Body of pancreas (tissue), 4 donors: ENCODE results near the gene GDPD3. TPM values are rescaled to one million over a fixed set of nuclear protein-coding genes. Genes with fewer than 3 reads are reported as not detected.

ENCODE experiments used
- ATAC-seq: fragments of 150-250 bp; one replicate; pipeline ENCODE4 v1.9.1; 2016
- DNase-seq, 4 donors: peaks; one replicate each; pipeline ENCODE4 v3.0.0-alpha.2; 2019
- H3K27ac ChIP-seq, 4 donors: fragments of 200-600 bp; sonication (generic); 1 replicate in 3 of 4; 2 replicates in 1 of 4; pipeline versions ENCODE4 v1.5.1 to v1.6.1; 2016 to 2019; ENCODE audit warnings: mild to moderate bottlenecking in 1 of 4, mixed read lengths in 1 of 4, moderate library complexity in 1 of 4
- H3K27me3 ChIP-seq, 2 donors: fragments of 200-600 bp; sonication (generic); one replicate each; pipeline ENCODE4 v1.6.0; 2016; ENCODE audit warnings: mild to moderate bottlenecking in 1 of 2
- H3K36me3 ChIP-seq, 2 donors: fragments of 200-600 bp; sonication (generic); replicated peaks in 1 of 2; 2 replicates each; pipeline ENCODE4 v1.5.1; 2016; ENCODE audit warnings: low read depth in 2 of 2; ENCODE audit not compliant: insufficient read depth in 1 of 2
- H3K4me1 ChIP-seq: fragments of 200-600 bp; sonication (generic); one replicate; pipeline ENCODE4 v1.6.0; 2016
- H3K4me3 ChIP-seq, 2 donors: fragments of 200-600 bp; sonication (generic); 1 replicate in 1 of 2; 2 replicates in 1 of 2; pipeline ENCODE4 v1.5.1; 2016 to 2019
- H3K9me3 ChIP-seq, 3 donors: fragments of 200-600 bp; sonication (generic); 1 replicate in 2 of 3; 2 replicates in 1 of 3; pipeline ENCODE4 v1.5.1; 2016
- CTCF ChIP-seq, 7 experiments: fragments of 450-650 bp in 4 of 7; fragments of 200-600 bp in 3 of 7; sonication (generic) in 3 of 7; IDR thresholded peaks; one replicate each; pipeline ENCODE4 v1.5.1; 2016 to 2019; ENCODE audit warnings: antibody characterized with exemption in 7 of 7
- POLR2A ChIP-seq, 3 donors: fragments of 450-650 bp; IDR thresholded peaks; one replicate each; pipeline ENCODE4 v1.6.1; 2016; ENCODE audit warnings: antibody characterized with exemption in 3 of 3, mild to moderate bottlenecking in 2 of 3
- WGBS, 2 donors: methylation state at CpG; one replicate each; pipeline ENCODE4 v1.1.5; 2017; 5-methylcytosine and 5-hydroxymethylcytosine counted together
- intact Hi-C: fragments of 100-400 bp; cut with DNase I; formaldehyde crosslinking; loops from one replicate; pipeline ENCODE4 v1.15.1; 2023
- total RNA-seq, 2 donors: library from RNA; depleted of rRNA; stranded (reverse); fragments of >200 nt; gene quantifications; one replicate each; pipeline ENCODE4 v1.1.0, GENCODE V29; 2016

GDPD3 gene
- total RNA-seq, 2 donors from 2014 or later, result 1.8 TPM; not detected in 1

- H3K27ac ChIP-seq, result no peak overlapping the region
- H3K36me3 ChIP-seq, result no peaks in the 10 kb centered on the region
- ATAC-seq, result no peak
- DNase-seq, result no peak
- 46 to 55% methylated on average over 2 of the region's 2 CpGs for WGBS, 2 donors
- no peaks in the 10 kb centered on the region for H3K4me1 ChIP-seq
- H3K27me3 ChIP-seq, result no peaks in the 10 kb centered on the region
- intact Hi-C loops, result no loop called here
- TF ChIP-seq POLR2A (IDR thresholded peaks at IDR 0.05) (no peak), CTCF (IDR thresholded peaks at IDR 0.05) (no peak)
- no peak overlapping the region for H3K4me3 ChIP-seq
- H3K9me3 ChIP-seq, result no peaks in the 10 kb centered on the region
Observed at GRCh38 chr16:30143347-30143702, 30.0 kb upstream of the GDPD3 start.

GRCh38 chr16:30142672-30143346 is 29.5 kb upstream of the GDPD3 start:
- ATAC-seq, result no peak
- H3K36me3 ChIP-seq, result no peaks in the 10 kb centered on the region
- H3K27me3 ChIP-seq, result no peaks in the 10 kb centered on the region
- no peak for TF ChIP-seq POLR2A (IDR thresholded peaks at IDR 0.05)
- no peak for TF ChIP-seq CTCF (IDR thresholded peaks at IDR 0.05)
- DNase-seq, result no peak
- intact Hi-C loops, result no loop called here
- H3K4me1 ChIP-seq, result no peaks in the 10 kb centered on the region
- 66 to 78% methylated on average over 13 of the region's 13 CpGs for WGBS, 2 donors
- H3K4me3 ChIP-seq, result no peak overlapping the region
- H3K9me3 ChIP-seq, result no peaks in the 10 kb centered on the region
- no peak overlapping the region for H3K27ac ChIP-seq

GRCh38 chr16:30141750-30142149 is 28.4 kb upstream of the GDPD3 start:
- no peak overlapping the region for H3K27ac ChIP-seq
- intact Hi-C loops, result no loop called here
- no peak overlapping the region for H3K4me3 ChIP-seq
- H3K27me3 ChIP-seq, result no peaks in the 10 kb centered on the region
- DNase-seq, result no peak
- 92 to 100% methylated on average over 2 of the region's 2 CpGs for WGBS, 2 donors
- no peaks in the 10 kb centered on the region for H3K4me1 ChIP-seq
- no peaks in the 10 kb centered on the region for H3K9me3 ChIP-seq
- TF ChIP-seq CTCF (IDR thresholded peaks at IDR 0.05) (no peak), POLR2A (IDR thresholded peaks at IDR 0.05) (no peak)
- no peaks in the 10 kb centered on the region for H3K36me3 ChIP-seq
- ATAC-seq, result no peak

- DNase-seq (no peak), ATAC-seq (no peak)
- Histone ChIP-seq H3K27ac (no peak overlapping the region), H3K36me3 (no peaks in the 10 kb centered on the region), H3K4me1 (no peaks in the 10 kb centered on the region), H3K4me3 (no peak overlapping the region), H3K27me3 (no peaks in the 10 kb centered on the region), H3K9me3 (no peaks in the 10 kb centered on the region)
- no peak for TF ChIP-seq POLR2A (IDR thresholded peaks at IDR 0.05)
- TF ChIP-seq CTCF (IDR thresholded peaks at IDR 0.05), result no peak
- 59 to 75% methylated on average over 13 of the region's 13 CpGs for WGBS, 2 donors
- intact Hi-C loops, result no loop called here
Observed at GRCh38 chr16:30139583-30140481, 26.5 kb upstream of the GDPD3 start.
